ENCODE measurements around the gene ZNF512B.
"Not testable (repeated sequence)": the region's sequence is repeated elsewhere in the genome, so short reads cannot be mapped to it uniquely, and the experiment has no call there.

Gene ZNF512B

DNA sequence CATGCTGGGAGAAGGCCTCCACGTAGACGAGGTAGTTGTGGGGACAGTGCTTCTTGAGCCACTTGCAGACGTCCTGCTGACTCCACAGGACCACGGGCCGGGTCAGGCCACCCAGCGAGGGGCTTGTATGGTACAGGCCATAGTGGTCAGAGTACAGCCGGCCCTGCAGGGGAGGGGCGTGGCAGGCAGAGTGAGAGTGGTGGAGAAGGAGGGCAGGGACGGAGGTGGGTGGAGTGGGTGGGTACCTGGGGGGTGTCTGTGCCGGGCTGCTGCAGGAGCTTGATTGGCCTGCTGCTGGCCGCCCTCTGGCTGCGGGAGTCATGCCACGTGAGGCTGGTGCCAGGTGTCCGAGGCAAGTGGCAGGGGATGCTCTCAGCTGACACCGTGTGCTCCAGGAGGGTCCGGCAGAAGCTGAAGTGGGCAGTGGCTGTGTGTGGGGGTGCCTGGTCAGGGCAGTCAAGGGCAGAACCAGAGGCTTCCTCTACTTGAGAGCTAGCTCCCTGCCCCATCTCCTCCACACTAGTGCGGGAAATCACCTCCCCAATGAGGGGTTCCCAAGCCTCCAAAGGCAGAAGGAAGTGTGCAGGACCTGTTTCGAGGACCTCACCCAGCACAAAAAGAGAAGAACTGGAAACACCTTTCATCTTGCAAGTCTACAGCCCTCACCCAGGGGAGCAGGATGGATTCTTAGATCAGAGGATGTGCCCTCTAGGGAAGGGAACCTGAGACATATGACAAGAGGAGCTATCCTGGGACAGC, 7.4 kb upstream of the ZNF512B start:
- no peak for DNase-seq

DNA sequence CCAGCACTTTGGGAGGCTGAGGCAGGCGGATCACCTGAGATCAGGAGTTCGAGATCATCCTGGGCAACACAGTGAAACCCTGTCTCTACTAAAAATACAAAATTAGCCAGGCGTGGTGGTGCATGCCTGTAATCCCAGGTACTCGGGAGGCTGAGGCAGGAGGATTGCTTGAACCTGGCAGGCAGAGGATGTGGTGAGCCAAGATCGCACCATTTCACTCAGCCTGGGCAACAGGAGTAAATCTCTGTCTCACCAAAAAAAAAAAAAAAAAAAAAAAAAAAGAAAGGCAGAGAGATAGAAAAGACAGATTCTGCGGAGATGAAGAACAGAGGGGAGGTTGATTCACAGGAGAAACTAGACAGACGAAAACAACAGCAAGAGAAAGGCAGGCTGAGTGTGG, 6.8 kb upstream of the ZNF512B start:
- DNase-seq: not testable (repeated sequence)

DNA sequence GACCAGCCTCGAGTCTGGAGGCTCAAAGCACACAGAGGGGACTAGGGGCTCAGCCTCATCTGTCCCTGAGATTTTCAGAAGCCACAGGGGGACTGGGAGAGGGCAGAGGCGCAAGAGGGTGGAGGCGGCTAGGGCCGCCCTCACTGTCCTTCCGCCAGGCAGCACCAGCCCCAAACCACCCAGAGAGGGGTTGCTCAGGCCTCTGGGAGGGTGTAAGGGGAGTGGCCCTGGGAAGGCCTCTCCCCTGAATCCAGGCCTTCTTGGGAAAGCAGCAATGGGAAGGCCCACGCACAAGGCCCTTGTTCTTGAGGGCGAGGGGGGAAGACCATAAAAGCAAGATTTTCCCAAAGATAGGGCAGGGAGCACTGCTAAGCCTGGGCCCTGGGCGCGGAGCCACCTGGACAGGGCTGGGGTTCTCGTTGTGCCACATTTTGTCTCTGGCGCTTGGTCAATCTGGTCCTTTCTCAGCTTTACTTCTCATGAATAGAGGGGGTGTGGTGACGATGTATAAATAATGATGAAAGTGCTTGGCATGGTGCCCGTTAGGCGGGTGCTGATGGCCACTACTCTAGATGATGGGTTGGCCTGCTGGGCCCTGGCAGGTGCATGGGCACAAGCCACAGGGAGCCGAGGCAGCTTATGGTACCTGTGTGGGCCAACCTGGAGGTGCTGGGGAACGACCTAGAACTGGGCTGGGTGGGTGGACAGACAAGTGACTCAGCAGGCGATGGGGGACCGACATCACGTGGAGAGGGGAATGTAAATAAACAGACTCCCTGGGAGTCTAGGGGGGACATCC, 4.9 kb upstream of the ZNF512B start:
- DNase-seq: peak; percentile 23

DNA sequence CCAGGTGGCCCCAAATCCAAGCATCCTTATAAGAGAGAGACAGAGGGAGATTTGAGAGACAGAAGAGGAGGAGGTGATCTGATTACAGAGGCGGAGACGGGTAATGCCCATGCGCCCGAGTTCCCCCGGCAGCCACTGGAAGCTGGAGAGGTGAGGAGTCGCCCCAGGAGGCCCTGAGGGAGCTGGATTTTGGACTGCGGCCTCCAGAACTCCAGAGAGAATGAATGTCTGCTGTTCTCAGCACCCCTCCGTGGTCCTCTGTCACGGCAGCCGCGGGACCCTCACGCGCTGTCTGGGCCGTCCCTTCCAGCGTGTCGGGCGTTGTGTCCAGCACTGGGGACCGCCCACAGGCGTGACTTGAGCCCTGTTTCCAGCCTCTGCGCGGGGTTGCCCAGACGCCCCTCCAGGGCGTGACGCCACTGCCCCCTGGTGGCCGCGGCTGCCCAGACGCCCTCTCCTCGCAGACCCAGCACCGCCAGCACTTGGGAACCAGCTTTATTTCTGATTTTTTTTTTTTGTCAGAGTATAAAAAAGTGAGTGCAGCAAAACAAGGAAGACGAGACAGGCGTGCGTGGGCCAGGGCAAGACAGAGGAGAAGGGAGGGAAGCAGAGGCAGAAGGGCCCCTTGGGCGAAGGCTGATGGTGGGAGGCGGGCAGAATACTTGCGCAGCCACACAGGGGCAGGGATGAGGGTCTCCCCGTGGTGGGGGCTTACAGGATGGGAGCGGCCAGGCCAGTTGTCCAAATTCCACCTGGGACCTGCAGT, 4.1 kb upstream of the ZNF512B start:
- peak; percentile 72 for DNase-seq

DNA sequence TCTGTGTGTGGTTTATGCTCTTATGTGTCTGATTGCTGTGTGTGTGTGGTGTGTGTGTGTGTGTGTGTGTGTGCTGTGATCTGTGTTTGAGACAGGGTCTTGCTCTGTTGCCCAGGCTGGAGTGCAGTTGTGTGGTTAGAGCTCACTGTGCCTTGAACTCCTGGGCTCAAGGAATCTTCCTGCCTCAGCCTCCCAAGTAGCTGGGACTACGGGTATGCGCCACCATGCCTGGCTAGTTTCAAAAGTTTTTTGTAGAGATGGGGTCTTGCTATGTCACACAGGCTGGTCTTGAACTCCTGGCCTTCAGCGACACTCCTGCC, 3.4 kb upstream of the ZNF512B start:
- no peak for DNase-seq

DNA sequence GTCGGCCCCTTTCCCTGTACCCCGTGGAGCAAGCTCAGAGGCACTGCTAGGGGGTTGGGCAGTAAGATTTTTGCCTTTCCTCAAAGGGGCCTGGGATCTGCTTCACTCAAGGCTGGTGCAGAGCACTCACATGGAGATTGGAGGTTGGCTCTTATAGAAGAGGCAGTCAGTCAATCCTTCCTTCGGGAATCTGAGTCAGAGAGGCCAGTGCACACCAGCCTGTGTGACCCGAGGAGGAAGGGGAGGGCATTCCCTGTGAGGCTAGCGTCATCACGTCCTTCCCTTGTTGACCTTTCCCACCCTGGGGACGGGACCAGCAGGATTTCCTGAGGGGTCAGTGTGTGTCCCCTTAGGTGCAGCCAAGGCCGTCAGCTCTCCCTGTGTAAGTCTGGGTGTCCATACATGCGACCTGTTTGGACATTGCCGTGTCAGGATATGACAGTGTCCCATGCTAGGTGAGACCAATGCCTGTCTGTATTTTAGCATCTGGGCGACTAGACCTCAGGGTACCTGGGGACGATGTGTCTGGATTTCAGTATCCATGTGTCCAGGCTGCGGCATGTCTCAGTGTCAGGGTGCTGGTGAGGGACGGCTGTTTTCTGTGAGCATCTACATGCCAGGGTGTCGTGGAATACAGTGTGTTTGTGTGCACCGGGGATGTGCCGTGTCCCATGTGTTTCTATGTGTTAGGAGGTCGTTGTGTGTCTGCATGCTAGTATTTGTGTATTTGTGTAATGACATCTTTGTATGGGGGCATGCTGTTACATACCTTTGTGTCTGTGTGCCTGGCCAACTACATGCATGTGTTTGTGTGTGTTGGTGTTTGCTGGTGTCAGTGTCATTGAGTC, 2.8 kb upstream of the ZNF512B start:
- no peak for DNase-seq

DNA sequence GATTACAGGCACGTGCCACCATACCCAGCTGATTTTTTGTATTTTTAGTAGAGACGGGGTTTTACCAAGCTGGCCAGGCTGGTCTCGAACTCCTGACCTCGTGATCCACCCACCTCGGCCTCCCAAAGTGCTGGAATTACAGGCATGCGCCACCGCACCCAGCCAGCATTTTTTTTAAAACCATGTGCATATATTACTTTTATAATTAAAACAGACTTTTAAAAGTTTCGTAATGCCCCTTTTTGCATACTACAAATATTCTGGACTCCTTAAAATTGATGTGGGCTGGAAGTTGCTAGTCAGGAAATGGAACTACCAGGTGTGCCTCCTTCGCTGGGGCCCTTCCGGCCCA, 2.2 kb upstream of the ZNF512B start:
- DNase-seq: not testable (repeated sequence)

DNA sequence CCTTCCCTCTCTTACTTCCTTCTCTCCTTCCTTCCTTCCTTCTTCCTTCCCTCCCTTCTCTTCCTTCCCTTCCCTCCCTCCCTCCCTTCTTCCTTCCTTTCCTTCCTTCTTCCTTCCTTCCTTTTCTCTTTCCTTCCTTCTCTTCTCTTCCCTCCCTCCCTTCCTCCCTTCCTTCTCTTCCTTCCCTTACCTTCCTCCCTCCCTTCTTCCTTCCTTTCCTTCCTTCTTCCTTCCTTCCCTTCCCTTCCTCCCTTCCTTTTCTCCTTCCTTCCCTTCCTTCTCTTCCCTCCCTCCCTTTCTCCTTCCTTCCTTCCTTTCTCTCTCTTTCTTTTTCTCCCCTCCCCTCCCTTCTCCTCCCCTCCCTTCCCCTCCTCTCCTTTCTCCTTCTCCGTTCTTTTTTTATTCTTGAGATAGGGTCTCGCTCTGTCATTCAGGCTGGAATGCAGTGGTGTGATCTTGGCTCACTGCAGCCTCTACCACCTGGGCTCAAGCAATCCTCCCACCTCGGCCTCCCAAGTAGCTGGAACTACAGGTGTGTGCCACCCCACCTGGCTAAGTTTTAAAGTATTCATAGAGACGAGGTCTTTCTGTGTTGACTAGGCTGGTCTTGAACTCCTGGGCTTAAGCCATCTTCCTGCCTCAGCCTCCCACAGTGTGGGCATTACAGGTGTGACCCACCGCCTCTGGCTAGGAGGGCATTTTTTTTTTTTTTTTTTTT, 1.1 kb upstream of the ZNF512B start:
- DNase-seq: no peak

DNA sequence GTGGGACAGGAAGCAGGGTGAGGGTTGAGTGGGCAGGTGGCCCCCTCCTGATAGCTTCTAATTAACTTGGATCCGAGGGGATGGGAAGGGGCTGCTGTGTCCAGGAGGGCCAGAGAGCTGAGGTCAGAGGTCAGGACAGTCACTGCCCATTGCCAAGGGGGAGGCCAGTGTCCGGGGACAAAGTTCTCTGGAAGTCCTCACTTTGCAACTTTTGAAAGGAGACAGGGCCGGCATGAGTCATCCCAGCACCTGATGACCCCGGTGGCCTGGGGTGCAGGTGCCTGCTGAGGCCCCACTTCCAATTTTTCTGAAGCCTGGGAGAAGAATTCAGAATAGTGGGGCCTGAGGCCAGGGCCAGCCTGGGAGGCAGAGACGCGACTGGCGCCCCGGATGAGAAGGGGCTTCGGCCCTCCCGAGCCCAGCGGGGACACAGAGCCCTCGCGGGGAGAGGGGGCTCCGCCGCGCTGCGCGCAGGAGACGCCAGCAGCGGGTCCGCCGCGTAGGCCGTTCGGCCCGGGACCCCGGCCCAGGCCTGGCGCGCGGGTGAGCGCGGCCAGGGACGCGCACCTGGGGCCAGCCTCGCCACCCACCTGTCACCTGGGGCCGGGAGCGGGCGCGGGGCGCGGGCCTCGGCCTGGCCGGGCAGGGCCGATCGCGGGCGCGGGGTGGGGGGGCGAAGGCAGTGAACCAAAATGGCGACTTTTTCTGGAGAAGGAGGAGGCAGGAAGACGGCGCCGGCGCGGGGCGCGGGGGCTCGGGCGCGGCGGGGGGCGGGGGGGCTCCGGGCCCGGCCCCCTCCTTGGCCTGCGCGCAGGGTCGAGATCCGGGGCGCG, 586 bp downstream of the ZNF512B start:
- DNase-seq: no peak

DNA sequence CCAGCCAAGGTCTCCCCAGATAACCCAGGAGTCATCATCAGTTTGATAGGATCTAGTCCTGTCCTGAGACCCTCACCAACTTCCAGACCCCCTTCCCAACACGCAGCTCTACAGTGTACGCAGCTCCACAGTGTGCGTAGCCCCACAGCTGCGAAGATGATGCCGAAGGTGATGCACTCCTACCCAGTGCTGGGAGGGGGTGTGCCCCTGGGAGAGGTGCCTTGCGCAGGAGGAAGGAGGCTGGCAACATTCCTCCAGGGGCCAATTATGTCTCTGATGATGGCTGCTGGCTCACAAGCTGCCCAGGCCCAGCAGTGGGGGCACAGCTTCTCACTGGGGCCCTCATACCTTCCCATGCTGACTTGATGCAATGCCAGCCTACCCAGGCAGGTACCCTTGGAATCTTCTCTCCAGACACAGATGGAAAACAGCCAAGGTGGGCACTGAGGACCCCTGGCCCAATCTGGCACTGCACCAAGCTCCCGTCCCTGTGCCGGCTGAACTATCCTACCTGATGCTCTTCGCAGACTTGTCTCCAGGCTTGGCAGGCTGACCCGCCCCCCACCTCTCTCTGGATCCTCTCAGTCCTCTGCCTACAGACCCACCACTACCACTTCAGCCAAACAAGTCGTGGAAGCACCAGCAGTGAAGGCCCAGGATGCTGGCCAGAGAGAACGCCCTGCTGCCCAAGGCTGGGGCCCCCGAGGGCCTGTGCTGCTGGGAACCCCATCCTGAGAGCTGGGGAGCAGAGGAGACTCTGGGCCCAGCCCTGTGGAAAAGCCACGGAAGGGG, 1.4 kb downstream of the ZNF512B start:
- DNase-seq: no peak

DNA sequence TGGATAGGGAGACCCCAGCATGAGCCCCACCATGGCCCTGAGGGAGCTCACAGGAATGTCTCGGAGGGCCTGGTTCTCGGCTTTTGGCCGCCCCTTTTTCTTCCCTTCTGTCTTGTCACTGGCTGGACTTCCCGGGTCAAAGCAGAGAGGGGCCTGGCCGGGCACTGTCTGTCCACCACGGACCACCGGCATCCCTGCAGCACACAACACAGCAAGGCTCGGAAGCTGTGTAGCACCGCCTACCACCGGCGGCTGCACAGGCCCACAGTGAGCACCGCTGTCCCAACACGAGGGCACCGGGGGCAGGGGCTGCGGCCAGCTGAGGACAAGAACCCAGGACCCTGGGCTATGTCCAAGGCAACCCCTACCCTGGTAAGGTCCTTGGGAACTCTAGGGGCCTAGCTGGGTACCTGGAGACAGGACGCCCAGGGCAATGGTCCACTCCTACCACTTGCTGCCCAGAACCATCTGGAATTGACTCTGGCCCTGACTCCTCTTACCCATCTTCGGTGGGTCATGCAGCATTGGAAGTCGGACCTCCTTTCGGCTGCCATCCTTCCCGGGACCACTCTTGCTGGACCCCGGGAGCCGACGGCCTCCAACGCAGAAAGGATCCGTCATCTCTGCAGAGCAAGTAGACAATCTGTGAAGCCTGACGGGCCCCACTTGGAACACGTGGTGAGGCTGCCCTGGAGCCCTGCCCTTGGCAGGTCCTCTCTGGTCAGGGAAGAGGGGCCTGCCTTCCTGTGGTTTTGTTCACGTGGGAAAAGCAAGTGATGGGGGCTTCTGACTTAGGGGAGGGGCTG, 2.2 kb downstream of the ZNF512B start:
- DNase-seq: no peak

DNA sequence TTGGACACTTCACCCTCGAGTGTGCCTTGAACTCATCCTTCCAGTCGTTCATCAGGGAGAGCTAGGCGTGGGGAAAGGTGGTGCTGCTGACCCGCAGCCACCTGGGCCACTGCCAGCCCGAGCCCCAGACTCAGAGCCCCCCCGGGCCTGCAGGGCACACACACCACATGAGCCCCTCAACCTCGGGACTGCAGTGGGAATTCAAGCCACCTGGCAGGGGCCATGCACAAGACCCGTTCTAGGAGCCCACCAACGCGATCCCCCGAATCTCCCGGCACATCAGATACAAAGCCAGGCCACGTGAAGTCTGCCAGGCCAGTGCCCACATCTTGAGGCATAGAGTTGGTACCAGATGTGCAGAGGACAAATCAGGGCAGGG, 2.8 kb downstream of the ZNF512B start:
- no peak for DNase-seq

DNA sequence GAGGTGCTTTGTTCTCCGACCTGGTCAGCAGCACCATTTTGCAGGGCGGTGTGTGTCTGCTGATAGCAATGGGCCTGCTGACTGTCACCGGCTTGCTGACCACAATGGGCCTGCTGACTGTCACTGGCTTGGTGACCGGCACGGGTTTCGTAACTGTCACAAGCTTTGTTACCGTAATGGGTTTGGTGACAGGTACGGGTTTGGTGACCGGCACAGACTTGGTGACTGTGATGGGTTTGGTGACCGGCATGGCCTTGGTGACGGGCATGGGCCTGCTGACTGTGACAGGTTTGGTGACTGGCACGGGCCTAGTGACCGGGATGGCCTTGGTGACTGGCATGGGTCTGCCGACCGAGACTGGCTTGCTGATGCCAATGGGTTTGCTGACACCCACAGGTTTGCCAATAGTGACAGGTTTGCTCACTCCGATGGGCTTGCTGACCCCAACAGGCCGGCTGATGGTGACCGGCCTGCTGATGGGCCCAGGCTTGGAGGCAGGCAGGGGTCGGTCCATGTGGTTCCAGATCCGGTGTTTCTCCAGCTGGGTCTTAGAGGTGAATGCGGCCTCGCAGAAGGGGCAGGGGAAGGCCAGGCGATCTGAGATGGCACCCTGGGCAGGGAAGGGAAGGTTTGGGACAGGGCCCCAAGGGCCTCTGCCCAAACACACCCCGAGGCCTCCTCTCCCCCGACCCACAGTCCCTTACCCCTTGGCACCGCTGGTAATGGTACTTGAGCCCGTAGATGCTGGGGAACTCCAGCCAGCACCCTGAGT, 3.4 kb downstream of the ZNF512B start:
- DNase-seq: no peak

DNA sequence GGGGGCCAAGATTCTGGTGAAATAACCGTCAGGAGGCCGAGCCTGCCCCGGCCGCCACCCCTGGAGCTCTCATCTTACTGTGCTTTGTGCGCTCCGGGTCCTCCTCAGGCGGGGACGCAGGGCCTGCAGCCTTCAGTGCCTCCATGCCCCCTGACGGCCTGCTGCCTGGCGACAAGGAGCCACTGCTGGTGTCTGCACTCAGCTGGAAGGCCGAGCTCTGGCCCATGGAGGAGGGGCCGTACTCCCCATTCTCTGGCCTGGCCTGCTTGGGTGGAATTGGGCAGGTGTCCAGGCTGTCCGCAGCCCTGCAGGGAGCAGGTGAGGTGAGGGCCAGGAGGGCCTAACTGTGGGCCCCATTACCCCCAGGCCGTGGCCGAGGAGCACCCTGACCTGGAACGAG, 5.3 kb downstream of the ZNF512B start:
- DNase-seq: no peak

DNA sequence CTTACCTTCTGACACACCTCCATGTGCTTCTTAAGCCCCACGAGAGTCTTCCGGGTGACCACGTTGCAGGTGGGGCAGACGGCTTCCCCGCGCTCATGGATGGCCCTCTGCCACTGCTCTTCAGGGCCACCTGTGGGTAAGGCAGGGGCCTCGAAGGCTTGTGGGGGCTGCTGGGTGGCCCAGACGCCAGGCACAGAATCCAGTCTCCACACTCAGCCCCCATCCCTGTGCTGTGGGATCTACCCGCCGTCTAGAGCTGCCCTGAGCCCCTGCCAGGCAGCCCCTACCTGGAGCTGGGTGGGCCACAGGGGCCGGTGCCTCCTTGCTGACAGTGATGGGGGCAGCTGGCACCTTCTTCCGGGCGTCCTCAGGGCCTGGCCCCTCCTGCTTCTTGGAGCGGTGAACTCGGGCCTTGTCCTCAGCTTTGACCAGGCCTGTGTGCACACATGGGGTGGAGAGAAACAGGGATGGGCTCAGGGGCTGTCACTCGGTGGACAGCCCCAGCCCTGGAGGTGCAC, 5.9 kb downstream of the ZNF512B start:
- no peak for DNase-seq

DNA sequence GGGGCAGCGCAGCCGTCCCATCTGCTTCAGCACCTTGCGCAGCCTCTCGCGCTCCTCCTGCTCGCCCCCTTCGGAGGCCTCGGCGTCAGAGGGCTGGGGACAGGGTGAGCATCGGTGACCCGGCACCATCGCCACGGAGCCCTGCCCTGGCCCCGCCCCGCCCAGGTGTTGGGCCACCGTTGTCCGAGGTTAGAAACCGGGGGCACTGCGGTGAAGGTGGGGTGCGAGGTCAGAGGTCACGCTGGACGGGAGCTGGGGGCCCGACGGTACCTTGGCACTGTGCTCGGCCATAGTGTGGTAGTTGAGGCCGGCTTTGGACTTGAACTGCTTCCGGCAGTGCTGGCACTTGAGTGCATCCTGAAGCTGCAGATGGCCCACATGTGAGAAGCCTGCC, 6.4 kb downstream of the ZNF512B start:
- DNase-seq: no peak

DNA sequence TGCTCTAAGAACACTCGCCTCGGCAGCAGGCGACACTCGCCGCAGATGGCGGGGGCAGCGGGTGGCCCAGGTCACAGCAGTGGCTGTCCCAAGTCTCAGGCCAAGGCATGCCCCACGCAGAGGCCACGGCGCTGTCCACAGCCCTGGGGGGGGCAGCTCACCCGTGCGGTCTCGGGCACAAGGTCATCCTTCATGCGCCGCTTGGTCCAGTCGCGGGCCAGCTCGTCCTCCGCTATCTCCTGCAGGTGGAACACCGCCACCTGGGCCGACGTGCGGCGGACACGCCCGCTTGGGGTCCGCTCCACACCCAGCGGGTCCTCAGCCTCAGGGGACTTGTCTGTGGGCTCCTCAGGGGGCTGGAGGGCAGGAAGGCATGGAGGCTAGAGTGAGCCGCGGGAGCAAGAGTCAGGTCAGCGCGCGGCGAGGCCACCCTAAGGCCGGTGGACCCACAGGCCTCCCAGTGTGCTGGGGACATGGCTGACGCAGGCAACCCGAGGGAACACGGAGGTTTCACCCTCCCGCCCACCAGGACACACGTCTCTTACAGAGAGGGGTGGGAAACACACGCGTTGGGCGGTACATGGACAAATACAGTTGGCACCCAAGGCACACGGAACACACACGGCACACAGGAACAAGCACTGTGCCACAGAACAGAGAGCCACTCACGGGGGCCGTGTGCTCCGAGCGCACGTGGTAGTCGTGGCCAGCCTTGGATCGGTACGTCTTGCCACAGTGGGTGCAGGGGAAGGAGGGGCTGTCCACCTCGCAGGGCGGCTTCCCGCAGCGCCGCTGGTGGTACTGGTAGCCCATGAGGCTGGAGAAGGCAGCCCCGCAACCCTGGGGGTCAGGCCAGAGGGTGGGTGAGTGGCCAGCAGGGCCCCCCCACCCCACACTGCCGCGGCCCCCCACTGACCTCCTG, 7.0 kb downstream of the ZNF512B start:
- no peak for DNase-seq
